Mucosa of rectum (tissue), 2 donors: ENCODE results near the gene GLP2R.

Source experiments
- H3K27ac ChIP-seq, 2 donors: one replicate each; pipeline ENCODE4 v1.7.0; 2013; ENCODE audit warnings: inconsistent platforms in 2 of 2, low read depth in 2 of 2, low read length in 2 of 2
- H3K27me3 ChIP-seq, 2 donors: one replicate each; pipeline ENCODE4 v1.7.0; 2013; ENCODE audit warnings: low read length in 2 of 2; ENCODE audit not compliant: control insufficient read depth in 2 of 2, insufficient read depth in 2 of 2
- H3K36me3 ChIP-seq, 2 donors: one replicate each; pipeline ENCODE4 v1.7.0; 2013; ENCODE audit warnings: low read length in 2 of 2; ENCODE audit not compliant: control insufficient read depth in 2 of 2, insufficient read depth in 2 of 2
- H3K4me1 ChIP-seq, 2 donors: one replicate each; pipeline ENCODE4 v1.7.0; 2013; ENCODE audit warnings: low read length in 2 of 2, mild to moderate bottlenecking in 1 of 2; ENCODE audit not compliant: control insufficient read depth in 2 of 2, insufficient read depth in 2 of 2
- H3K4me3 ChIP-seq, 2 donors: one replicate each; pipeline ENCODE4 v1.7.0; 2013; ENCODE audit warnings: low read length in 2 of 2
- H3K9ac ChIP-seq, 2 donors: one replicate each; pipeline ENCODE4 v1.7.0; 2013; ENCODE audit warnings: low read length in 2 of 2, low read depth in 1 of 2, mild to moderate bottlenecking in 1 of 2
- H3K9me3 ChIP-seq, 2 donors: one replicate each; pipeline ENCODE4 v1.7.0; 2013; ENCODE audit warnings: low read length in 2 of 2; ENCODE audit not compliant: control insufficient read depth in 2 of 2
- donor health status: healthy.
- donor health status: Normal muscosa, but diverticular disease.

The GLP2R gene

DNA sequence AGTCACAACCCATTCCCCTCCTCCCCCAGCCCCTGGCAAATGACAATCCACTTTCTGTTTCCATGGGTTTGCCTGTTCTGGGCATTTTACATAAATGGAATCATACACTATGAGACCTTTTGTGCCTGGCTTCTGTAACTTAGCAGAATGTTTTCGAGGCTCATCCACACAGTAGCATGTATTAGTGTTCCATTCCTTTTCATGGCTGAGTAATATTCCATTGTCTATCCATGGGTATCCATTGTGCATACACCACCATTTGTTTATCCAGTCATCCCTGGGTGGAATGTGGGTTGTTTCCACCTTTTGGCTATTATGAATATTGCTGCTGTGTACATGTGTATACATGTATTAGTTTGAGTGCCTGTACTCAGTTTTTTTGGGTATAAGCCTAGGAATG, 113.0 kb downstream of the GLP2R start:
- H3K36me3 ChIP-seq = peaks cover 0 to 11% of the 10 kb centered on the region in 2 donors

DNA sequence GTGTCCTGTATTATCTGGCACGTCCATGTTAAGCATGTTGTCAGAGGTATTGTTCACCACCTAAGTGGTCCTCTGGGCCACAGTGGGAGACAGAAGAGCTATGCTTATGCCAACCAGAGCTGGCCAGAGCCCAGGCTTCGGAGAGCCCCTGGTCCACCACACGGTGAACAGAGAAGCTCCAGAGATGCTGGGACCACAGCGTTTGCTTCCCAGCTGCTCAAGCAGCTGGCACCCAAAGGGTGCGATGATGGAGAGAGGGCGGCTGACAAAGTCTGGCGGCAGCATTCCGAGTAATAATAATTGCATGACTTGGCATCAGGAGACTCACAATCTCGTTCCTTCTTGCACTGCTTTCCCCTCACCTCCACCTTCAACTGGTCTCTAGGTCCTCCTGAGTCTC, 115.1 kb downstream of the GLP2R start:
- H3K9ac ChIP-seq = no peak overlapping the region
- H3K4me3 ChIP-seq = no peak overlapping the region
- no peak overlapping the region for H3K27ac ChIP-seq
- no peaks in the 10 kb centered on the region for H3K4me1 ChIP-seq
- H3K27me3 ChIP-seq = no peaks in the 10 kb centered on the region
- H3K36me3 ChIP-seq = peaks cover 0 to 11% of the 10 kb centered on the region in 2 donors
- no peaks in the 10 kb centered on the region for H3K9me3 ChIP-seq

More for the DNA sequence above, 113.0 kb downstream of the GLP2R start:
- H3K9ac ChIP-seq = no peak overlapping the region
- no peaks in the 10 kb centered on the region for H3K9me3 ChIP-seq
- H3K4me1 ChIP-seq = no peaks in the 10 kb centered on the region
- H3K4me3 ChIP-seq = no peak overlapping the region
- H3K27ac ChIP-seq = no peak overlapping the region
- no peaks in the 10 kb centered on the region for H3K27me3 ChIP-seq

DNA sequence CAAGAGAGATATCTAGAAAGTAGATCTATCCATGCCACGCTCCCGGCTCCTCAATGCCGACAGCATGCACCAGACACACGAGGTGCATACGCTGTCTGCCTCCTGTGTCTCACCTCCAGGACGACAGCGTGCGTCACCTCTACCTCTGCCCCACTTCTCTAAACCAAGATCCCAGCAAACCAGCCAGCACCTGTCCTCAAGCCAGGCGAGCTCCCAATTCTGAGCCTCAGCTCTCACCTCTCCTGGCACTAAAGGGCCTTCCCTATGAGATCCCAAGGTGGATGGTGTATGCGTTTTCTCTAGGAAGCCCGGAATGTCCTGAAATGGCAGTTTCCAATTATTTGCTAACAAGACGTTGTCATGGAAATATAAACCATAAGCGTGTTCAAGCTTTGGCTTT, 115.6 kb downstream of the GLP2R start:
- no peak overlapping the region for H3K4me3 ChIP-seq
- H3K9me3 ChIP-seq = no peaks in the 10 kb centered on the region
- H3K4me1 ChIP-seq = no peaks in the 10 kb centered on the region
- H3K27ac ChIP-seq = no peak overlapping the region
- no peaks in the 10 kb centered on the region for H3K27me3 ChIP-seq
- H3K36me3 ChIP-seq = peaks cover 0 to 11% of the 10 kb centered on the region in 2 donors
- no peak overlapping the region for H3K9ac ChIP-seq
